GM23338 (cell line): ENCODE data around the gene GLS. TPM values are rescaled to one million over a fixed set of nuclear protein-coding genes. Genes with fewer than 3 reads are reported as not detected.

Source experiments
- ATAC-seq: fragments of 200-7000 bp; cut with Tn5 transposase; 3 replicates; pipeline ENCODE4 v1.9.1; 2020
- DNase-seq: peaks from one replicate; pipeline ENCODE4 v3.0.0-alpha.2; 2015; ENCODE audit warnings: low spot score
- H2AFZ ChIP-seq: fragments of 200-600 bp; sonication (generic); 2 replicates; pipeline ENCODE4 v1.8.0; 2016; ENCODE audit warnings: antibody characterized with exemption, mild to moderate bottlenecking, moderate library complexity
- H3F3A ChIP-seq: fragments of 200-600 bp; sonication (generic); replicated peaks from 2 replicates; pipeline ENCODE4 v1.8.0; 2017; ENCODE audit warnings: antibody characterized with exemption, mixed run types, low read depth
- H3K27ac ChIP-seq: fragments of 200-600 bp; sonication (generic); 2 replicates; pipeline ENCODE4 v1.6.1; 2016; ENCODE audit warnings: low read depth
- H3K27me3 ChIP-seq: fragments of 200-600 bp; sonication (generic); 2 replicates; pipeline ENCODE4 v1.8.0; 2016; ENCODE audit warnings: mild to moderate bottlenecking, mixed run types, moderate library complexity; ENCODE audit not compliant: insufficient read depth
- H3K36me3 ChIP-seq: fragments of 200-600 bp; sonication (generic); 2 replicates; pipeline ENCODE4 v1.8.0; 2016; ENCODE audit warnings: mild to moderate bottlenecking; ENCODE audit not compliant: insufficient read depth
- H3K4me1 ChIP-seq: fragments of 200-600 bp; sonication (generic); 2 replicates; pipeline ENCODE4 v1.8.0; 2016; ENCODE audit warnings: mild to moderate bottlenecking, moderate library complexity; ENCODE audit not compliant: insufficient read depth
- H3K4me2 ChIP-seq: fragments of 200-600 bp; sonication (generic); 2 replicates; pipeline ENCODE4 v1.7.1; 2017; ENCODE audit warnings: mixed run types
- H3K4me3 ChIP-seq: fragments of 200-600 bp; sonication (generic); 2 replicates; pipeline ENCODE4 v1.6.1; 2016; ENCODE audit warnings: mixed run types
- H3K79me2 ChIP-seq: fragments of 200-600 bp; sonication (generic); replicated peaks from 2 replicates; pipeline ENCODE4 v1.8.0; 2017; ENCODE audit warnings: mild to moderate bottlenecking; ENCODE audit not compliant: insufficient read depth
- H3K9me2 ChIP-seq: fragments of 200-600 bp; sonication (generic); 2 replicates; pipeline ENCODE4 v1.8.0; 2017; ENCODE audit not compliant: insufficient read depth
- H4K20me1 ChIP-seq: fragments of 200-600 bp; sonication (generic); replicated peaks from 2 replicates; pipeline ENCODE4 v1.8.0; 2017; ENCODE audit warnings: mild to moderate bottlenecking; ENCODE audit not compliant: insufficient read depth
- H3K27ac Mint-ChIP-seq: 2 replicates; pipeline ENCODE4 v1.8.0; 2020; ENCODE audit warnings: inconsistent platforms, mild to moderate bottlenecking, moderate library complexity, mixed read lengths
- H3K27me3 Mint-ChIP-seq: 3 replicates; pipeline ENCODE4 v1.8.0; 2022; ENCODE audit warnings: low read depth, mild to moderate bottlenecking, moderate library complexity, mixed read lengths, inconsistent platforms; ENCODE audit not compliant: insufficient read depth, poor library complexity
- H3K36me3 Mint-ChIP-seq: 3 replicates; pipeline ENCODE4 v1.8.0; 2021; ENCODE audit warnings: low read depth, mild to moderate bottlenecking, inconsistent platforms, moderate library complexity, mixed read lengths
- H3K4me1 Mint-ChIP-seq: 3 replicates; pipeline ENCODE4 v1.8.0; 2020; ENCODE audit warnings: mild to moderate bottlenecking, inconsistent platforms, mixed read lengths
- H3K4me3 Mint-ChIP-seq: 3 replicates; pipeline ENCODE4 v1.8.0; 2021; ENCODE audit warnings: moderate library complexity, mild to moderate bottlenecking, inconsistent platforms, mixed read lengths
- H3K9me3 Mint-ChIP-seq: 3 replicates; pipeline ENCODE4 v1.8.0; 2020; ENCODE audit warnings: moderate library complexity, mild to moderate bottlenecking, inconsistent platforms, mixed read lengths
- CREB1 ChIP-seq: fragments of 250-450 bp; sonication (Bioruptor Pico); IDR thresholded peaks from 2 replicates; pipeline ENCODE4 v1.5.0; 2020; ENCODE audit warnings: low read depth, mild to moderate bottlenecking, moderate library complexity
- EZH2 ChIP-seq: fragments of 200-600 bp; sonication (generic); IDR thresholded peaks from one replicate; pipeline ENCODE4 v1.8.0; 2017; ENCODE audit warnings: antibody characterized with exemption, mild to moderate bottlenecking, low read depth; ENCODE audit not compliant: unreplicated experiment
- EZH2phosphoT487 ChIP-seq: fragments of 200-600 bp; sonication (generic); IDR thresholded peaks from one replicate; pipeline ENCODE4 v1.8.1; 2018; ENCODE audit warnings: antibody characterized with exemption; ENCODE audit not compliant: unreplicated experiment
- JUNB ChIP-seq: IDR thresholded peaks from one replicate; pipeline ENCODE4 v1.6.1; 2016; ENCODE audit warnings: antibody characterized with exemption; ENCODE audit not compliant: unreplicated experiment
- NANOG ChIP-seq: IDR thresholded peaks from 2 replicates; pipeline ENCODE4 v1.6.1; 2016; ENCODE audit warnings: antibody characterized with exemption, borderline replicate concordance
- POLR2AphosphoS5 ChIP-seq: IDR thresholded peaks from 2 replicates; pipeline ENCODE4 v1.6.1; 2016; ENCODE audit warnings: antibody characterized with exemption, low read depth
- STAT1 ChIP-seq: IDR thresholded peaks from one replicate; pipeline ENCODE4 v1.6.1; 2016; ENCODE audit warnings: antibody characterized with exemption; ENCODE audit not compliant: unreplicated experiment
- ZNF114 ChIP-seq: fragments of 250-450 bp; sonication (Bioruptor Pico); IDR thresholded peaks from 2 replicates; pipeline ENCODE4 v1.5.0; 2020; ENCODE audit warnings: mild to moderate bottlenecking, moderate library complexity
- ZNF331 ChIP-seq: fragments of 250-450 bp; sonication (Bioruptor Pico); IDR thresholded peaks from 2 replicates; pipeline ENCODE4 v1.5.0; 2020; ENCODE audit warnings: low read depth, mild to moderate bottlenecking, moderate library complexity
- polyA plus RNA-seq: library from polyadenylated mRNA; unstranded; fragments of >200 nt; fragmentation: Nextera tagmentation; extraction: Ambion mirVana; gene quantifications from 2 replicates; pipeline ENCODE4 v1.2.1, GENCODE V29; 2016
- total RNA-seq: library from RNA; depleted of rRNA; stranded (reverse); fragments of >200 nt; shearing (Covaris generic); gene quantifications from 2 replicates; pipeline ENCODE4 v1.2.3, GENCODE V29; 2014
- TF ChIP-seq, protein P1 (sequence below): IDR thresholded peaks from 2 replicates; pipeline ENCODE4 v1.6.1; 2016; ENCODE audit warnings: antibody characterized with exemption
- TF ChIP-seq, protein P2 (sequence below), 2 experiments: fragments of 200-600 bp in 1 of 2; sonication (generic) in 1 of 2; conservative IDR thresholded peaks; 2 replicates each; pipeline versions ENCODE4 v1.5.1 to v1.6.1; 2016 to 2017; ENCODE audit warnings: antibody characterized with exemption in 2 of 2, low read depth in 2 of 2, mild to moderate bottlenecking in 2 of 2, moderate library complexity in 1 of 2
- TF ChIP-seq, protein P3 (sequence below): IDR thresholded peaks from one replicate; pipeline ENCODE4 v1.6.1; 2018; ENCODE audit warnings: antibody characterized with exemption; ENCODE audit not compliant: unreplicated experiment
- TF ChIP-seq, protein P4 (sequence below): fragments of 250-450 bp; sonication (Bioruptor Pico); IDR thresholded peaks from 2 replicates; pipeline ENCODE4 v1.5.0; 2020; ENCODE audit warnings: mild to moderate bottlenecking, moderate library complexity

The GLS gene
- total and polyA plus RNA-seq, 2 experiments from 2014 or later, result 38.1 to 172 TPM

DNA sequence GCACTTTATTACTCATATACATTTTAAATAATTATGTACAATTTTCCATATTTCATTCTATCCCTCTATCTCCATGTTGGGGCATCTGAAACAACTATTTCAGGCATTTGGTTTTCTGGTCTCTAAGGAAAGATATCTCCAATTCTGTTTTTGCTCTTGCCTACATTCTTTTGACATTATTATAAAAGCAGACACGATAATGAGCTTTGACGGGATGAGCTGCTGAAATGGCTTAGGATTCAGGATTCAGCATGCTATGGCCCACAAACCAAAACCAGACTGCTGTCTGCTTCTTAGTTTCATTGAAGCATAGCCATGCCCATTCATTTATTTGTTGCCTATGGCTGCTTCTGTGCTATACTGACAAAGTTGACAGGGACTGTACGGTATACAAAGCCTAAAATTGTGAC lies 42.7 kb upstream of the GLS start:
- Histone ChIP-seq H3F3A (no peaks in the 10 kb centered on the region), H4K20me1 (no peaks in the 10 kb centered on the region), H3K4me1 (no peaks in the 10 kb centered on the region), H3K79me2 (no peaks in the 10 kb centered on the region), H3K4me2 (no peak overlapping the region), H3K9me2 (peaks cover 5% of the 10 kb centered on the region), H2AFZ (no peak overlapping the region; the same call in 1 of the 2 replicates), H3K4me3 (no peak overlapping the region), H3K27me3 (no peaks in the 10 kb centered on the region), H3K27ac (no peak overlapping the region), H3K36me3 (no peaks in the 10 kb centered on the region)
- no peaks in the 10 kb centered on the region for H3K9me3 Mint-ChIP-seq
- DNase-seq (no peak), ATAC-seq (no peak)
- no peak overlapping the region for H3K27ac Mint-ChIP-seq
- no peaks in the 10 kb centered on the region for H3K36me3 Mint-ChIP-seq
- no peak overlapping the region for H3K4me3 Mint-ChIP-seq
- TF ChIP-seq EZH2 (no peak), JUNB (no peak), STAT1 (no peak), POLR2AphosphoS5 (no peak), ZNF331 (CRISPR knock-in tag) (no peak), ZNF114 (CRISPR knock-in tag) (no peak), EZH2phosphoT487 (no peak), CREB1 (CRISPR knock-in tag) (no peak), NANOG (no peak)
- TF ChIP-seq, protein P1, sequence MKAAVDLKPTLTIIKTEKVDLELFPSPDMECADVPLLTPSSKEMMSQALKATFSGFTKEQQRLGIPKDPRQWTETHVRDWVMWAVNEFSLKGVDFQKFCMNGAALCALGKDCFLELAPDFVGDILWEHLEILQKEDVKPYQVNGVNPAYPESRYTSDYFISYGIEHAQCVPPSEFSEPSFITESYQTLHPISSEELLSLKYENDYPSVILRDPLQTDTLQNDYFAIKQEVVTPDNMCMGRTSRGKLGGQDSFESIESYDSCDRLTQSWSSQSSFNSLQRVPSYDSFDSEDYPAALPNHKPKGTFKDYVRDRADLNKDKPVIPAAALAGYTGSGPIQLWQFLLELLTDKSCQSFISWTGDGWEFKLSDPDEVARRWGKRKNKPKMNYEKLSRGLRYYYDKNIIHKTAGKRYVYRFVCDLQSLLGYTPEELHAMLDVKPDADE, result no peak
- TF ChIP-seq, protein P2, sequence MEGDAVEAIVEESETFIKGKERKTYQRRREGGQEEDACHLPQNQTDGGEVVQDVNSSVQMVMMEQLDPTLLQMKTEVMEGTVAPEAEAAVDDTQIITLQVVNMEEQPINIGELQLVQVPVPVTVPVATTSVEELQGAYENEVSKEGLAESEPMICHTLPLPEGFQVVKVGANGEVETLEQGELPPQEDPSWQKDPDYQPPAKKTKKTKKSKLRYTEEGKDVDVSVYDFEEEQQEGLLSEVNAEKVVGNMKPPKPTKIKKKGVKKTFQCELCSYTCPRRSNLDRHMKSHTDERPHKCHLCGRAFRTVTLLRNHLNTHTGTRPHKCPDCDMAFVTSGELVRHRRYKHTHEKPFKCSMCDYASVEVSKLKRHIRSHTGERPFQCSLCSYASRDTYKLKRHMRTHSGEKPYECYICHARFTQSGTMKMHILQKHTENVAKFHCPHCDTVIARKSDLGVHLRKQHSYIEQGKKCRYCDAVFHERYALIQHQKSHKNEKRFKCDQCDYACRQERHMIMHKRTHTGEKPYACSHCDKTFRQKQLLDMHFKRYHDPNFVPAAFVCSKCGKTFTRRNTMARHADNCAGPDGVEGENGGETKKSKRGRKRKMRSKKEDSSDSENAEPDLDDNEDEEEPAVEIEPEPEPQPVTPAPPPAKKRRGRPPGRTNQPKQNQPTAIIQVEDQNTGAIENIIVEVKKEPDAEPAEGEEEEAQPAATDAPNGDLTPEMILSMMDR (conservative IDR thresholded peaks at IDR 0.05; ENCODE audit: low read depth in 2 of 2), result no peak
- TF ChIP-seq, protein P3, sequence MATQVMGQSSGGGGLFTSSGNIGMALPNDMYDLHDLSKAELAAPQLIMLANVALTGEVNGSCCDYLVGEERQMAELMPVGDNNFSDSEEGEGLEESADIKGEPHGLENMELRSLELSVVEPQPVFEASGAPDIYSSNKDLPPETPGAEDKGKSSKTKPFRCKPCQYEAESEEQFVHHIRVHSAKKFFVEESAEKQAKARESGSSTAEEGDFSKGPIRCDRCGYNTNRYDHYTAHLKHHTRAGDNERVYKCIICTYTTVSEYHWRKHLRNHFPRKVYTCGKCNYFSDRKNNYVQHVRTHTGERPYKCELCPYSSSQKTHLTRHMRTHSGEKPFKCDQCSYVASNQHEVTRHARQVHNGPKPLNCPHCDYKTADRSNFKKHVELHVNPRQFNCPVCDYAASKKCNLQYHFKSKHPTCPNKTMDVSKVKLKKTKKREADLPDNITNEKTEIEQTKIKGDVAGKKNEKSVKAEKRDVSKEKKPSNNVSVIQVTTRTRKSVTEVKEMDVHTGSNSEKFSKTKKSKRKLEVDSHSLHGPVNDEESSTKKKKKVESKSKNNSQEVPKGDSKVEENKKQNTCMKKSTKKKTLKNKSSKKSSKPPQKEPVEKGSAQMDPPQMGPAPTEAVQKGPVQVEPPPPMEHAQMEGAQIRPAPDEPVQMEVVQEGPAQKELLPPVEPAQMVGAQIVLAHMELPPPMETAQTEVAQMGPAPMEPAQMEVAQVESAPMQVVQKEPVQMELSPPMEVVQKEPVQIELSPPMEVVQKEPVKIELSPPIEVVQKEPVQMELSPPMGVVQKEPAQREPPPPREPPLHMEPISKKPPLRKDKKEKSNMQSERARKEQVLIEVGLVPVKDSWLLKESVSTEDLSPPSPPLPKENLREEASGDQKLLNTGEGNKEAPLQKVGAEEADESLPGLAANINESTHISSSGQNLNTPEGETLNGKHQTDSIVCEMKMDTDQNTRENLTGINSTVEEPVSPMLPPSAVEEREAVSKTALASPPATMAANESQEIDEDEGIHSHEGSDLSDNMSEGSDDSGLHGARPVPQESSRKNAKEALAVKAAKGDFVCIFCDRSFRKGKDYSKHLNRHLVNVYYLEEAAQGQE, result no peak
- TF ChIP-seq, protein P4, sequence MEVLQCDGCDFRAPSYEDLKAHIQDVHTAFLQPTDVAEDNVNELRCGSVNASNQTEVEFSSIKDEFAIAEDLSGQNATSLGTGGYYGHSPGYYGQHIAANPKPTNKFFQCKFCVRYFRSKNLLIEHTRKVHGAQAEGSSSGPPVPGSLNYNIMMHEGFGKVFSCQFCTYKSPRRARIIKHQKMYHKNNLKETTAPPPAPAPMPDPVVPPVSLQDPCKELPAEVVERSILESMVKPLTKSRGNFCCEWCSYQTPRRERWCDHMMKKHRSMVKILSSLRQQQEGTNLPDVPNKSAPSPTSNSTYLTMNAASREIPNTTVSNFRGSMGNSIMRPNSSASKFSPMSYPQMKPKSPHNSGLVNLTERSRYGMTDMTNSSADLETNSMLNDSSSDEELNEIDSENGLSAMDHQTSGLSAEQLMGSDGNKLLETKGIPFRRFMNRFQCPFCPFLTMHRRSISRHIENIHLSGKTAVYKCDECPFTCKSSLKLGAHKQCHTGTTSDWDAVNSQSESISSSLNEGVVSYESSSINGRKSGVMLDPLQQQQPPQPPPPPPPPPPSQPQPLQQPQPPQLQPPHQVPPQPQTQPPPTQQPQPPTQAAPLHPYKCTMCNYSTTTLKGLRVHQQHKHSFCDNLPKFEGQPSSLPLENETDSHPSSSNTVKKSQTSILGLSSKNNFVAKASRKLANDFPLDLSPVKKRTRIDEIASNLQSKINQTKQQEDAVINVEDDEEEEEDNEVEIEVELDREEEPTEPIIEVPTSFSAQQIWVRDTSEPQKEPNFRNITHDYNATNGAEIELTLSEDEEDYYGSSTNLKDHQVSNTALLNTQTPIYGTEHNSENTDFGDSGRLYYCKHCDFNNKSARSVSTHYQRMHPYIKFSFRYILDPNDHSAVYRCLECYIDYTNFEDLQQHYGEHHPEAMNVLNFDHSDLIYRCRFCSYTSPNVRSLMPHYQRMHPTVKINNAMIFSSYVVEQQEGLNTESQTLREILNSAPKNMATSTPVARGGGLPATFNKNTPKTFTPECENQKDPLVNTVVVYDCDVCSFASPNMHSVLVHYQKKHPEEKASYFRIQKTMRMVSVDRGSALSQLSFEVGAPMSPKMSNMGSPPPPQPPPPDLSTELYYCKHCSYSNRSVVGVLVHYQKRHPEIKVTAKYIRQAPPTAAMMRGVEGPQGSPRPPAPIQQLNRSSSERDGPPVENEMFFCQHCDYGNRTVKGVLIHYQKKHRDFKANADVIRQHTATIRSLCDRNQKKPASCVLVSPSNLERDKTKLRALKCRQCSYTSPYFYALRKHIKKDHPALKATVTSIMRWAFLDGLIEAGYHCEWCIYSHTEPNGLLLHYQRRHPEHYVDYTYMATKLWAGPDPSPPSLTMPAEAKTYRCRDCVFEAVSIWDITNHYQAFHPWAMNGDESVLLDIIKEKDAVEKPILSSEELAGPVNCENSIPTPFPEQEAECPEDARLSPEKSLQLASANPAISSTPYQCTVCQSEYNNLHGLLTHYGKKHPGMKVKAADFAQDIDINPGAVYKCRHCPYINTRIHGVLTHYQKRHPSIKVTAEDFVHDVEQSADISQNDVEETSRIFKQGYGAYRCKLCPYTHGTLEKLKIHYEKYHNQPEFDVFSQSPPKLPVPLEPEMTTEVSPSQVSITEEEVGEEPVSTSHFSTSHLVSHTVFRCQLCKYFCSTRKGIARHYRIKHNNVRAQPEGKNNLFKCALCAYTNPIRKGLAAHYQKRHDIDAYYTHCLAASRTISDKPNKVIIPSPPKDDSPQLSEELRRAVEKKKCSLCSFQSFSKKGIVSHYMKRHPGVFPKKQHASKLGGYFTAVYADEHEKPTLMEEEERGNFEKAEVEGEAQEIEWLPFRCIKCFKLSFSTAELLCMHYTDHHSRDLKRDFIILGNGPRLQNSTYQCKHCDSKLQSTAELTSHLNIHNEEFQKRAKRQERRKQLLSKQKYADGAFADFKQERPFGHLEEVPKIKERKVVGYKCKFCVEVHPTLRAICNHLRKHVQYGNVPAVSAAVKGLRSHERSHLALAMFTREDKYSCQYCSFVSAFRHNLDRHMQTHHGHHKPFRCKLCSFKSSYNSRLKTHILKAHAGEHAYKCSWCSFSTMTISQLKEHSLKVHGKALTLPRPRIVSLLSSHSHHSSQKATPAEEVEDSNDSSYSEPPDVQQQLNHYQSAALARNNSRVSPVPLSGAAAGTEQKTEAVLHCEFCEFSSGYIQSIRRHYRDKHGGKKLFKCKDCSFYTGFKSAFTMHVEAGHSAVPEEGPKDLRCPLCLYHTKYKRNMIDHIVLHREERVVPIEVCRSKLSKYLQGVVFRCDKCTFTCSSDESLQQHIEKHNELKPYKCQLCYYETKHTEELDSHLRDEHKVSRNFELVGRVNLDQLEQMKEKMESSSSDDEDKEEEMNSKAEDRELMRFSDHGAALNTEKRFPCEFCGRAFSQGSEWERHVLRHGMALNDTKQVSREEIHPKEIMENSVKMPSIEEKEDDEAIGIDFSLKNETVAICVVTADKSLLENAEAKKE (CRISPR knock-in tag), result no peak
- no peaks in the 10 kb centered on the region for H3K27me3 Mint-ChIP-seq
- peaks cover 5% of the 10 kb centered on the region; the same call in 1 of the 3 replicates for H3K4me1 Mint-ChIP-seq
